ENCODE measurements around the gene ENOX2. TPM values are rescaled to one million over a fixed set of nuclear protein-coding genes. Genes with fewer than 3 reads are reported as not detected.

Gene ENOX2
- total RNA-seq, 1 donor from 2014 or later = 13.6 TPM

DNA sequence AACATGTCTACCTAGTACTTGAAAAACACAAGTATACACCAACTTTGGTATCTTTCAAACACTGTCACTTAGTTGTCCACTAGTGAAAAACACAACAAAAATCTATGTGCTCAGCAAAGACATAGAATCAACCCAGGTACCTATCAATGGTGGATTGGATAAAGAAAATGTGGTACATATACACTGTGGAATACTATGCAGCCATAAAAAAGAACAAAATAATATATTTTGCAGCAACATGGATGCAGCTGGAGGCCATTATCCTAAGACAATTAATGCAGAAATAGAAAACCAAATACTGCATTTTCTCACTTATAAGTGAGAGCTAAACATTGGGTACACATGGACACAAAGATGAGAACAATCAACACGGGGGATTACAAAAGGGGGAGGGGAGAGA lies 148.7 kb downstream of the ENOX2 start:
- H3K27me3 Mint-ChIP-seq (ENCODE audit: unreplicated experiment) = no peaks in the 10 kb centered on the region
- TF ChIP-seq, protein P1, sequence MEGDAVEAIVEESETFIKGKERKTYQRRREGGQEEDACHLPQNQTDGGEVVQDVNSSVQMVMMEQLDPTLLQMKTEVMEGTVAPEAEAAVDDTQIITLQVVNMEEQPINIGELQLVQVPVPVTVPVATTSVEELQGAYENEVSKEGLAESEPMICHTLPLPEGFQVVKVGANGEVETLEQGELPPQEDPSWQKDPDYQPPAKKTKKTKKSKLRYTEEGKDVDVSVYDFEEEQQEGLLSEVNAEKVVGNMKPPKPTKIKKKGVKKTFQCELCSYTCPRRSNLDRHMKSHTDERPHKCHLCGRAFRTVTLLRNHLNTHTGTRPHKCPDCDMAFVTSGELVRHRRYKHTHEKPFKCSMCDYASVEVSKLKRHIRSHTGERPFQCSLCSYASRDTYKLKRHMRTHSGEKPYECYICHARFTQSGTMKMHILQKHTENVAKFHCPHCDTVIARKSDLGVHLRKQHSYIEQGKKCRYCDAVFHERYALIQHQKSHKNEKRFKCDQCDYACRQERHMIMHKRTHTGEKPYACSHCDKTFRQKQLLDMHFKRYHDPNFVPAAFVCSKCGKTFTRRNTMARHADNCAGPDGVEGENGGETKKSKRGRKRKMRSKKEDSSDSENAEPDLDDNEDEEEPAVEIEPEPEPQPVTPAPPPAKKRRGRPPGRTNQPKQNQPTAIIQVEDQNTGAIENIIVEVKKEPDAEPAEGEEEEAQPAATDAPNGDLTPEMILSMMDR (IDR thresholded peaks at IDR 0.05) = no peak
- DNase-seq (ENCODE audit: extremely low spot score, unreplicated experiment) = no peak
- no peaks in the 10 kb centered on the region for H3K4me1 Mint-ChIP-seq (ENCODE audit: unreplicated experiment)
- H3K27ac Mint-ChIP-seq (ENCODE audit: unreplicated experiment) = no peak overlapping the region
- H3K36me3 Mint-ChIP-seq (ENCODE audit: unreplicated experiment) = no peaks in the 10 kb centered on the region
- H3K4me3 Mint-ChIP-seq (ENCODE audit: unreplicated experiment) = no peak overlapping the region
- H3K9me3 Mint-ChIP-seq (ENCODE audit: unreplicated experiment) = no peaks in the 10 kb centered on the region

DNA sequence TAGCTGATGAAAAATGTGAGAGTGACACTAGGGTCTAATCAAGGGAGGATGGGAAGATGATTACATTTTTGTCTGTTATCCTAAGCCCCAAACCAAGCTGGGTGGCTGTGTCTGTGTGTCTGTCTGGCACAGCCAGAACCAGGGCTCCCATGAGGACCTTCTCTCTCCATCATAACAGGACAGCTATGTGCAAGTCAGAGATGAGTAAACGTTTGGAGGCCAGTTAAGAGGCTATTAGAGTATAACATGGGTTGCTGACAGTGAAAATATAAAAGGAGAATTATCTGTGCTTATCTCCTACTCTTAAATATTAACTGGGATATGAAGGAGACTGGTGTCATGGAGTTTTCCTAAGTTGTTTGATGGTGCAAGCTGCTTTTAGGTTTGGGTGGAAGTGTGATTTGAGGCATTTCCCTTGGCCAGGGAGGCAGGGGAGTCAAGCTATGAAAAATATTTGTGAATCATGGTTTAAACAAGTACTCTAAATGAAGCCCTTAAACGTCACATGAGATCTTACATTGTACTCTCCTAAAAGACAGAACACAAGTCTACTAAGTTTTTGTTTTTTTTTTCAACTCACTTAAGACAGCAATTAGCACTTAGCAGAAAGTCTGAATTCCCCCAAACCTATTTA lies 156.2 kb downstream of the ENOX2 start:
- H3K36me3 Mint-ChIP-seq (ENCODE audit: unreplicated experiment) = no peaks in the 10 kb centered on the region
- no peak overlapping the region for H3K4me3 Mint-ChIP-seq (ENCODE audit: unreplicated experiment)
- TF ChIP-seq, protein P1 (IDR thresholded peaks at IDR 0.05) = no peak
- no peak overlapping the region for H3K27ac Mint-ChIP-seq (ENCODE audit: unreplicated experiment)
- H3K27me3 Mint-ChIP-seq (ENCODE audit: unreplicated experiment) = no peaks in the 10 kb centered on the region
- peaks cover 2% of the 10 kb centered on the region for H3K4me1 Mint-ChIP-seq (ENCODE audit: unreplicated experiment)
- H3K9me3 Mint-ChIP-seq (ENCODE audit: unreplicated experiment) = peaks cover 3% of the 10 kb centered on the region
- no peak for DNase-seq (ENCODE audit: extremely low spot score, unreplicated experiment)

DNA sequence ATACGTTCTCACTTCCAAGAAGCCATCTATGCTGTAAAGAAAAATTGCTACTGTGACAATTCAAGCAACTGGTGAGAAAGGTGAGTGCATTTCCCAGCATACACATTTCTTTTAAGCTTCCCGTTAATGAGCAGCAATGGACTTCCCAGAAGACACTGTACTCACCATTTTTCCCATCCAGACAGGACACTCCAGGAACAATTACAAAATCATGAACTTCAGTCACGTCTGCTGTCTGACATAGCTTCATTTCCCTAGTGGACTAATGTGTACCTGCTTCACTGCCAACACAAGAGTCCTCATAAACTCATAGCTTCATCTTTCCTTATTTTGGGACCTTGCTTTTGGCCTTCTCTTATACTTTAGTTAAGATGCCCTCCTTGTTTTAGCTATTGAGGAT lies 156.9 kb downstream of the ENOX2 start:
- H3K27me3 Mint-ChIP-seq (ENCODE audit: unreplicated experiment) = no peaks in the 10 kb centered on the region
- no peak overlapping the region for H3K27ac Mint-ChIP-seq (ENCODE audit: unreplicated experiment)
- H3K36me3 Mint-ChIP-seq (ENCODE audit: unreplicated experiment) = no peaks in the 10 kb centered on the region
- H3K9me3 Mint-ChIP-seq (ENCODE audit: unreplicated experiment) = peaks cover 3% of the 10 kb centered on the region
- no peak for DNase-seq (ENCODE audit: extremely low spot score, unreplicated experiment)
- H3K4me1 Mint-ChIP-seq (ENCODE audit: unreplicated experiment) = peaks cover 6% of the 10 kb centered on the region
- TF ChIP-seq, protein P1 (IDR thresholded peaks at IDR 0.05) = no peak
- no peak overlapping the region for H3K4me3 Mint-ChIP-seq (ENCODE audit: unreplicated experiment)

DNA sequence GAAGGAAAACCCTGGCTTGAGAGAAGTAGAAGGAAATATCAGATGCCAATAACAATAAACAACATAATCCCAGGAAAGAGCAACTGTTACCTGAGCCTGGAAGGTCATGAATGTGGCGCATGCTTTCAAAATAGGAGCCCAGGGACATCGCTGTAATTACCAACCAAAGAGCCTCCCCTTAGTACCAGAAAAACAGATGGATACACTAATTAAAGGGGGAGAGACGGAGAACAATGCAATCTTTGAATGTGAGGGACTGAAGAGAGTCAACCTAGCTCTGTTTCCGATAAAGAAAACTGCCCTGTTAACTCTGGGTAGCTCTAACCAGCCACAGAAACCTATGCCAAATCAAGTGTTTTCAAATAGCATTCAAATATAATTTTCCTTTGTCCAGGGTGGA lies 161.4 kb downstream of the ENOX2 start:
- no peaks in the 10 kb centered on the region for H3K36me3 Mint-ChIP-seq (ENCODE audit: unreplicated experiment)
- H3K27me3 Mint-ChIP-seq (ENCODE audit: unreplicated experiment) = no peaks in the 10 kb centered on the region
- no peak for DNase-seq (ENCODE audit: extremely low spot score, unreplicated experiment)
- no peaks in the 10 kb centered on the region for H3K9me3 Mint-ChIP-seq (ENCODE audit: unreplicated experiment)
- no peak overlapping the region for H3K27ac Mint-ChIP-seq (ENCODE audit: unreplicated experiment)
- H3K4me3 Mint-ChIP-seq (ENCODE audit: unreplicated experiment) = no peak overlapping the region
- TF ChIP-seq, protein P1 (IDR thresholded peaks at IDR 0.05) = no peak
- H3K4me1 Mint-ChIP-seq (ENCODE audit: unreplicated experiment) = peaks cover 4% of the 10 kb centered on the region

DNA sequence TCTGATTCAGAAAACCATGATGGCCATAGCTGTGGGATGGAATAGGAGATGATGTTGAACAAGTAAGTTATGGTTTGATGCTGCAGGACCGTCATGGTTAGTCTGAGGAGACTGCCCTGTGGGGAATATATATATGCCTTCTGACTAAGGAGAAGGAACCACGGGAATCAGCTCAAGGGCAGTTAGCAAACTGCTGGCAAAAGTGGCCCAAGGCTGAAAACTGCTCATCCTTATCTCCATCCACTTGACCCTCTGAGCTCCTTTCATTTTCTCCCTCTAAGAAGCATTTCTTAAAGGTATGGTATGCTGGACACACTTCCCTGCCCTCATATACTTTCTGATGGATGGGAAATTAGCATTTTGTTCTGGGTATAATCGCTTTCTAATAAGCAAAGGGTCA lies 161.9 kb downstream of the ENOX2 start:
- Mint-ChIP-seq H3K36me3 (ENCODE audit: unreplicated experiment) (no peaks in the 10 kb centered on the region), H3K4me1 (ENCODE audit: unreplicated experiment) (peaks cover 4% of the 10 kb centered on the region), H3K9me3 (ENCODE audit: unreplicated experiment) (no peaks in the 10 kb centered on the region), H3K27ac (ENCODE audit: unreplicated experiment) (no peak overlapping the region), H3K4me3 (ENCODE audit: unreplicated experiment) (no peak overlapping the region), H3K27me3 (ENCODE audit: unreplicated experiment) (no peaks in the 10 kb centered on the region)
- TF ChIP-seq, protein P1 (IDR thresholded peaks at IDR 0.05) = no peak
- DNase-seq (ENCODE audit: extremely low spot score, unreplicated experiment) = no peak

All from osteocyte (in vitro differentiated cells).